Measurements from ENCODE around the gene SREBF2. TPM values are rescaled to one million over a fixed set of nuclear protein-coding genes. Genes with fewer than 3 reads are reported as not detected.
A peak's percentile ranks its signal among the peaks of the same experiment; 100 is the strongest.

SREBF2 gene
- total and polyA plus RNA-seq, 2 of the 13 experiments (the other 11 are each of a cell fraction or from before 2014, with no cell fraction given) = 53.8 to 72.6 TPM

GRCh38 chr22:41800348-41801146 lies 32.4 kb upstream of the SREBF2 start, which contains the start of gene CCDC134 (continued):
- TF ChIP-seq HNRNPL (IDR thresholded peaks at IDR 0.05; ENCODE audit: low read depth, low read length) = 0 out of 2 replicates have a peak, but pooled peaks have one; percentile 59
- TF ChIP-seq ZFP36 (IDR thresholded peaks at IDR 0.05; ENCODE audit: borderline replicate concordance, low read depth, low read length, partially characterized antibody) = no peak
- no peak for TF ChIP-seq PAWR (CRISPR knock-in tag; IDR thresholded peaks at IDR 0.05; ENCODE audit: borderline replicate concordance)
- peak; percentile 82; the same call in 1 of the 2 replicates for TF ChIP-seq ZNF792 (CRISPR knock-in tag; IDR thresholded peaks at IDR 0.05)
- no peak for TF ChIP-seq ZXDC (CRISPR knock-in tag; IDR thresholded peaks at IDR 0.05)
- no peak for TF ChIP-seq GLI4 (CRISPR knock-in tag; IDR thresholded peaks at IDR 0.05; ENCODE audit: borderline replicate concordance)
- no peak for TF ChIP-seq CBX2 (IDR thresholded peaks at IDR 0.05; ENCODE audit: low read depth, low read length)
- no peak for TF ChIP-seq CBX2 (CRISPR knock-in tag; IDR thresholded peaks at IDR 0.05; ENCODE audit: low read depth)
- no peak for TF ChIP-seq PLRG1 (conservative IDR thresholded peaks at IDR 0.05)
- TF ChIP-seq SSRP1 (CRISPR knock-in tag; IDR thresholded peaks at IDR 0.05) = no peak
- TF ChIP-seq NFKB2 (CRISPR knock-in tag; IDR thresholded peaks at IDR 0.05; ENCODE audit: borderline replicate concordance) = peak; percentile 90
- peak; percentile 84; the same call in 1 of the 2 replicates for TF ChIP-seq ZNF784 (CRISPR knock-in tag; IDR thresholded peaks at IDR 0.05; ENCODE audit: borderline replicate concordance)
- TF ChIP-seq SUZ12 (IDR thresholded peaks at IDR 0.05; ENCODE audit: low read depth, low read length) = no peak
- TF ChIP-seq LRRFIP1 (CRISPR knock-in tag; conservative IDR thresholded peaks at IDR 0.05) = no peak
- TF ChIP-seq PRDM10 (CRISPR knock-in tag; IDR thresholded peaks at IDR 0.05; ENCODE audit: low read depth) = no peak
- peak; percentile 46 for TF ChIP-seq XRCC5 (optimal IDR thresholded peaks at IDR 0.05; ENCODE audit: low read length)
- TF ChIP-seq IKZF5 (CRISPR knock-in tag; IDR thresholded peaks at IDR 0.05) = peak; percentile 72
- TF ChIP-seq ZNF703 (CRISPR knock-in tag; IDR thresholded peaks at IDR 0.05; ENCODE audit: borderline replicate concordance) = peak; percentile 80; the same call in 1 of the 2 replicates

Measured in HepG2 (cell line).